ENCODE data around the gene WDR55. TPM values are rescaled to one million over a fixed set of nuclear protein-coding genes. Genes with fewer than 3 reads are reported as not detected.
"Not testable (repeated sequence)": the region's sequence is repeated elsewhere in the genome, so short reads cannot be mapped to it uniquely, and the experiment has no call there.

WDR55 gene
- total and polyA plus RNA-seq, 2 of the 13 experiments (the other 11 are each of a cell fraction or from before 2014, with no cell fraction given), result 17.7 to 18.2 TPM

DNA sequence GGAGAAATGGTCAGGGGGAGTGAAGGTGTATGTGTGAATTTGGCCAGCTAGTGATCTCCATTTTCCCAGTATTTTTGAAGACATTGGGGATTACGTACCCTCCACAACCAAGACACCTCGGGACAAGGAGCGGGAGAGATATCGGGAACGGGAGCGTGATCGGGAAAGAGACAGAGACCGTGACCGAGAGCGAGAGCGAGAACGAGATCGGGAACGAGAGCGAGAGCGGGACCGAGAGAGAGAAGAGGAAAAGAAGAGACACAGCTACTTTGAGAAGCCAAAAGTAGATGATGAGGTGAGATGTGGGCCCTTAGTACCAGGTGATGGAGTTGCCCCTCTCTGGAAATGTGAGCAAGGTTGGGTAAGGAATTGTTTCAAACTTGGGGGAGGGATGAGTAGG lies 5.8 kb upstream of the WDR55 start:
- ChIA-PET CTCF (ENCODE audit: low intra/inter-chr PET ratio, low total read pairs) (no interaction called here), POLR2A (no interaction called here)
- H4K20me1 ChIP-seq (ENCODE audit: insufficient read depth, low read length), result no peaks in the 10 kb centered on the region
- H3K4me2 ChIP-seq (ENCODE audit: low read depth, low read length), result no peak overlapping the region
- TF ChIP-seq ZNF296 (CRISPR knock-in tag; conservative IDR thresholded peaks at IDR 0.05) (no peak), TSC22D2 (CRISPR knock-in tag; IDR thresholded peaks at IDR 0.05; ENCODE audit: borderline replicate concordance) (no peak), ZNF335 (CRISPR knock-in tag; IDR thresholded peaks at IDR 0.05) (no peak), NAIF1 (CRISPR knock-in tag; IDR thresholded peaks at IDR 0.05; ENCODE audit: borderline replicate concordance) (no peak), FOXM1 (CRISPR knock-in tag; IDR thresholded peaks at IDR 0.05) (no peak), ZMAT5 (CRISPR knock-in tag; IDR thresholded peaks at IDR 0.05; ENCODE audit: borderline replicate concordance, low read depth) (no peak), ZNF10 (CRISPR knock-in tag; IDR thresholded peaks at IDR 0.05; ENCODE audit: borderline replicate concordance, low read depth) (no peak), HNF4A (CRISPR knock-in tag; IDR thresholded peaks at IDR 0.05) (no peak)
- TF ChIP-seq, protein P1, sequence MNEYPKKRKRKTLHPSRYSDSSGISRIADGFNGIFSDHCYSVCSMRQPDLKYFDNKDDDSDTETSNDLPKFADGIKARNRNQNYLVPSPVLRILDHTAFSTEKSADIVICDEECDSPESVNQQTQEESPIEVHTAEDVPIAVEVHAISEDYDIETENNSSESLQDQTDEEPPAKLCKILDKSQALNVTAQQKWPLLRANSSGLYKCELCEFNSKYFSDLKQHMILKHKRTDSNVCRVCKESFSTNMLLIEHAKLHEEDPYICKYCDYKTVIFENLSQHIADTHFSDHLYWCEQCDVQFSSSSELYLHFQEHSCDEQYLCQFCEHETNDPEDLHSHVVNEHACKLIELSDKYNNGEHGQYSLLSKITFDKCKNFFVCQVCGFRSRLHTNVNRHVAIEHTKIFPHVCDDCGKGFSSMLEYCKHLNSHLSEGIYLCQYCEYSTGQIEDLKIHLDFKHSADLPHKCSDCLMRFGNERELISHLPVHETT (CRISPR knock-in tag; conservative IDR thresholded peaks at IDR 0.05), result no peak
- ATAC-seq, result no peak
- H3K36me3 ChIP-seq (replicated peaks in 1 of 2; ENCODE audit: control insufficient read depth in 1 of 2, insufficient read depth in 2 of 2, low read length in 2 of 2), result peaks cover 38 to 80% of the 10 kb centered on the region in 2 experiments
- H2AFZ ChIP-seq (ENCODE audit: low read length), result no peak overlapping the region
- intact Hi-C loops (cut with micrococcal nuclease; ENCODE audit: unreplicated experiment), result no loop called here
- no TSS peak for BruUV-seq (replicated peaks)
- H3K9ac ChIP-seq (ENCODE audit: insufficient read depth, low read depth, low read length), result no peak overlapping the region
- H3K9me3 ChIP-seq (ENCODE audit: low read length), result no peaks in the 10 kb centered on the region
- no peaks in the 10 kb centered on the region for H3K27me3 ChIP-seq (ENCODE audit: control insufficient read depth in 1 of 2, insufficient read depth in 2 of 2, low read length in 2 of 2)
- peaks cover 8% of the 10 kb centered on the region for H3K4me1 ChIP-seq (ENCODE audit: insufficient read depth, low read length)
- WGBS (ENCODE audit: low lambda C conversion rate), result 98% methylated on average over 17 of the region's 17 CpGs
- in situ Hi-C loops (cut with HindIII; ENCODE audit: extremely low pct_ligation_motif_present, low pct_unique_long_range_greater_than_20kb), result no loop called here
- no peaks in the 10 kb centered on the region for H3K79me2 ChIP-seq (ENCODE audit: insufficient read depth, low read length)
- no peak for FAIRE-seq
- no peak for DNase-seq (ENCODE audit: low spot score)
- no peak overlapping the region for H3K27ac ChIP-seq (ENCODE audit: extremely low read length, insufficient read depth, low read length)
- no peak overlapping the region for H3K4me3 ChIP-seq (replicated peaks in 1 of 3; ENCODE audit: insufficient read depth in 1 of 3, low read depth in 2 of 3, low read length in 3 of 3)

DNA sequence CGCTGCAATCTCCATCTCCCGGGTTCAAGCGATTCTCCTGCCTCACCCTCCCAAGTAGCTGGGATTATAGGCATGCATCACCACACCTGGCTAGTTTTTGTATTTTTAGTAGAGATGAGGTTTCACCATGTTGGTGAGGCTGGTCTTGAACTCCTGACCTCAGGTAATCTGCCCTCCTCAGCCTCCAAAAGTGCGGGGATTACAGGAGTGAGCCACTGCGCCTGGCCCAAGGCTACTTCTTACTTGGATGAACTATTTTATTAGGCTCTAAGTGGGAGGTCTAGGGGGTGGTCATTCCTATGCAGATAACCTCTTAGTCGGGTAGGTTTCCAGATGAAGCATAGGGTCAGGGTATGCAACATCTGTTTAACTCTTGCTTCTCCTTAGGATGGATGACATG lies 4.3 kb upstream of the WDR55 start:
- POLR2A ChIA-PET, result interaction anchor here (0.9 kb wide), 1 partner anchor 13 kb away, joined by 3 read pairs; the partner anchor contains the start of genes IK and NDUFA2
- H3K27ac ChIP-seq (ENCODE audit: extremely low read length, insufficient read depth, low read length); in situ Hi-C loops (cut with HindIII; ENCODE audit: extremely low pct_ligation_motif_present, low pct_unique_long_range_greater_than_20kb); H3K79me2 ChIP-seq (ENCODE audit: insufficient read depth, low read length); H2AFZ ChIP-seq (ENCODE audit: low read length); DNase-seq (ENCODE audit: low spot score); H3K4me2 ChIP-seq (ENCODE audit: low read depth, low read length); FAIRE-seq; H3K9ac ChIP-seq (ENCODE audit: insufficient read depth, low read depth, low read length); H3K4me3 ChIP-seq (replicated peaks in 1 of 3; ENCODE audit: insufficient read depth in 1 of 3, low read depth in 2 of 3, low read length in 3 of 3); H4K20me1 ChIP-seq (ENCODE audit: insufficient read depth, low read length); ATAC-seq; intact Hi-C loops (cut with micrococcal nuclease; ENCODE audit: unreplicated experiment); BruUV-seq (replicated peaks); H3K9me3 ChIP-seq (ENCODE audit: low read length); CTCF ChIA-PET (ENCODE audit: low intra/inter-chr PET ratio, low total read pairs); H3K27me3 ChIP-seq (ENCODE audit: control insufficient read depth in 1 of 2, insufficient read depth in 2 of 2, low read length in 2 of 2): not testable (repeated sequence)
- WGBS (ENCODE audit: low lambda C conversion rate), result 98% methylated on average over 6 of the region's 6 CpGs
- Histone ChIP-seq H3K4me1 (ENCODE audit: insufficient read depth, low read length) (peaks cover 11% of the 10 kb centered on the region), H3K36me3 (replicated peaks in 1 of 2; ENCODE audit: control insufficient read depth in 1 of 2, insufficient read depth in 2 of 2, low read length in 2 of 2) (peaks cover 38 to 68% of the 10 kb centered on the region in 2 experiments)

Data from HepG2 (cell line).